NCI-H1048 (cell line): ENCODE measurements around the gene NKAIN2.

Experiments
- DNase-seq: peaks from one replicate; lab custom pipeline; 2025; lab: John Stamatoyannopoulos, UW

The NKAIN2 gene

DNA sequence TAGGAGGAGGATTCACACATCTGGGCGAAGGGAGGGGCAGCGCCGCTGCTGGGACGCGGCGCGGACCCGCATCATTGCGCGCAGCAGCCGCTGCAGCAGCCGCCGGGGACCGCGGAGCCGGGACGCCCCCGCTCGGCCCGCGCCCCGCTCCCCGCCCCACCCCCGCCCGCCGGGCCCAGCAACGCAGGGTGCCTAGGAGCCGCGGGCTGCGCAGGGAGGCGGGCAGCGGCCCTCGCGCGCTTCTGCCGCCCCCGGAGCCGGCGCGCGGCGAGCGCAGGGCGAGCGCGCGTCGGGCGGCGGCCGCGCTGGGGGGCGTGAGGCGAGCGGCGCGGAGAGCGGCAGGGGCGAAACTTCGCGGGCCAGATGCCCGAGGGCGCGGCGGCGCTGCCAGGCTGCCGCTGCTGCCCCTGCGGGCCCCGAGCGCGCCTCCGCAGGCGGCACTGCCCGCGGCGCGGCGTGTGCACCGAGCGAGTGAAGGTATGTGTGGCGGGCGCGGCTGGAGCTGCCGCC is at the start of gene NKAIN2:
TSS of gene NKAIN2 (plus strand) at position 362 of the 510 bp plus-strand sequence.
- no peak for DNase-seq

DNA sequence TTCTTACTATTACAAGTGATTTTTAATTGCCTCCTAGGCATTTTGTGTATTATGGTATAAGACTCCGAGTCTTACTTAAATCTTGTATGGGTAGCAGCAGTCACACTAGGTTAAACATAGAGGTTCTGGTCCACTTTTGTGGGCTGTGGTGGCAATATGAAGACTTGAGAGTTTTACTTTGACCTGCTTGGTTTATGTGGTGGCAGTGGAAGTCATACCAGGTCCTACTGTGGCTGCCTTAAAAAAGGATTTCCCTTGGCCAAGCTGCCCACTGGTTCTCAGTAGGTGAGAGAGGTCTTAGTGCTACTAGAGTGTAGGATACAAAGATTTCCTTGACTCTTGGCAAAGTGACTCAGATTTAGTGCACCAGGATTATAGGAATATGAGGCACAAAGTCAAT is 44.2 kb upstream of the NKAIN2 start:
- DNase-seq = no peak

DNA sequence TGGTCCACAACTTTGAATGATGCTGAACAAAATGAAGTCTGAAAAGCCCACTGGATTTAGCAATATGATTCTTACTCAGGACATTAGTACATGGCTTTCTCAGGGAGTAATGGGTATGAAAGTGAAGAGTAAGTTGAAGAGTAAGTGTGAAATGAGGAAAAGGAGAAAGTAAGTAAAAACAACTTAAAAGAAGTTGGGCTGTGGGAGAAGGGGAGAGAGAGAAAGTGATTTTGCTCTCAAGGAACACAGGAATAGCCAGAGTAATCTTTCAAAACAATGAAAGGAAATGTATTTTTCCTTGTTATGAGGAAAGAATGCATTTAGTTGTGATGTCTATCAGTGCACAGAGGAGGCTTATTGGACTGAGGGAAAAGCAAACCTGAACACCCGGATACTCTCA is 39.8 kb upstream of the NKAIN2 start:
- DNase-seq = no peak

DNA sequence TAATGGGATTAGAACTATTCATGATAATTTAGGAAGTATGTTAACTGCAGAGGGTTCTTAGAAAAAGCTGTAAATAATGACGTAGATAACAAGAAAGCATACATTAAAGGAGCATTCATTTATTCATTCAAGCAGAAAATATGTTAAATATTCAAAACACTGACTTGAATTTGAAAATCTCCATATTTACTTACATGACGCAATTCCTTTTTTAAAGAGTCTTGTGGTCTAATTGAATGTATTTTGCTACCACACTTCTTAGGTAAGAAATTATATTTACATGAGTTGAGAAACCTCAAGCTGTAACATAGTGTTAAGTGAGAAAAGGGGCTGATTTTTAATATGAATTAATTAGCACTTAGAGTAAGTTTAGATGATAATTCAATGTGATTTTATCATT is 38.9 kb upstream of the NKAIN2 start:
- no peak for DNase-seq

DNA sequence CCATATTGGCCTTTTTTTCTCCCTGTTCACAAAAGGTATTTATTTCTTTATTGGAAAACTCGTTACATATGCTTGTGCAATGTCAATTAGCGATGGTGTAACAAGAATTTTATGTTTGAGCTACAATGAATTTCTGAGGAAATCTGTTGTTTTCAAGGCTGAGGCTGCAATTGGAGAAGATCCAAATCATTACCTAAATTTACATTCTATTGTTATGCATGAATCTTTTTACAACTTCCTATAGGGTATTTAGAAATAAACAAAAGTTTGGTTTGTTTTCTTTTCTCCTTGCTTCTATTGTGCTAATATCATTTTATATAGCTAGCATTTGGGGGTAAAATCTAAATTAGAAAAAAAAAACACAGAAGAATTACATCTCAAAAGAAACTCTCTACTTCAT is 34.7 kb upstream of the NKAIN2 start:
- DNase-seq = no peak

DNA sequence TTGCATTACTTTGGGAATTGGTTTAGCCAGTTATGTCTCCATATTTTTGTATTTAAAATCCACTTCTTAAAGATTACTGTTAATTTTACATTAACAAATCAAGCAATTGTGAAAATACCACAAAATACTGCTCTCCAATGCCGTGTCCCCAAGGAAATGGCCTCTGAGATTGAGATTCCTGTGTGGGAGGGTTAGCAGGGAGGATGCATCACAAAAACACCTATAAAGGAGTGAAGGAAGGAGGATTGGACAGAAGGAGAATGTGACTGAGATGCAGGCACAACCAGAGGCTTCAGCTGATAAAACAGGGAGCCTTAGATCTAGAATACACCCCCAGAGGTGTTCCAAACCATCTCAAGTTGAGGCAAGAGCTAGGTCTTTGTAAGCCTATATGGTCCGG is 34.2 kb upstream of the NKAIN2 start:
- DNase-seq = no peak

DNA sequence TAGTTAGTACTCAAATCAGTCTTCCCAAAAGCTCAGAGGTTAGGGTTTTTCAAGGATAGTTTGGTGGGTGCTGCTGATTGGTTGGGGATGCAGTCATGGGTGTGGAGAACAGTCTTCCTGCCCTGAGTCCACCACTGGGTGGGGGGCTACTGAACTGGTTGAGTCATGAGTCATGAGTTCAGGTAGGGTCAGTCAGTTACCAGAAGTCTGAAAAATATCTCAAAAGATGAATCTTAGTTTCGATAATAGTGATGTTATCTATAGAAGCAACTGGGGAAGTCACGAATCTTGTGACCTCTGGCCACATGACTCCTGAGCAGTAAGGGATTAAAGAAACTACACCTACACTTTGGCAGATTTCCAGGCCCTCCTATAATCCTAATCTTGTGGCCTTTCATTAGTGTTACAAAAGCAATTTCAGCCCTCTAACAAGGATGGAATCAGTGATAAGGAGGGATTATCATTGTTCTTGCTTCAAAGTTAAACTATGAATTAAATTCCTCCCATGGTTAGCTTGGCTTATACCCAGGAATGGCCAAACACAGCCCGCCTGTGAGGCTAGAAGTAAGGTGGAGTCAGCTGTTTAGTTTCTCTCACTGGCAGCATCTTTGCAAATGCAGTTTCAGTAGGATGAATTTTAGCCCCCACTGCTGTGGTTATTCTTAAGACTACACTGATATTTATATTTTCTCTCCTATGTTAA is 33.3 kb upstream of the NKAIN2 start:
- DNase-seq = no peak

DNA sequence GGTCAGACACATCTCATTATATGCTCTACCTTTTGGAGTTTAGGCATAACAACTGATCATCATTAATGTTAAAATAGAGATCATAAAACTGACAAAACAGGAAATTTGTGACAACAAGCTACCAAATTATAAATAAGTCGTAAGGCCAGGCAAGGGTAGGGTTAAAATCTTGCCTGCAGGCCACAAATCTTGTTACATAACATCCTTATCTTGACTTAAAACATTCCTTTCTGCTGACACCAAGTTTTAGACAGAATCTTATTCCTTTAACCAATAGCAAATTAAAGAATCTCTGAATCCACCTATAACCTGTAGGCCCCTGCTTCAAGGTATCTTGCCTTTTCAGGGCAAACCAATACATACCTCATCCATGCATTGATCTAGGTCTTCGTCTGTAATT is 32.5 kb upstream of the NKAIN2 start:
- no peak for DNase-seq

DNA sequence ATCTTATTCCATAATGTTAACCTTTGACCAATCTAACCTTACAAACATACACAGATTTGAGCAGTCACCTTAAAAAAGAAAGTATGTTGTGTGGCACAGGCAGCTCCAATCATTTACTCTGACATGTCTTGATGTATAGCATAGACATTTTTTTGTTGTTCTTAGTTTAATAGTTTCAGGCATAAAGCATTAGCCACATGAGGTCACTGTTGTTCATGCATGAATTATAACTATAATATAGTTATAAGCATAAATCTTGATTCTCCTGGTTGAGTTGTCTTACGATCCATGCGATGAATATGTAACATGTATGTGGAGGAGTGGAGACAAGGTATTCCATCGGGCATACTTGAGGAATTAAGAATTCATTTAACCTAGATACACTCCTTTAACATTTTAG is 26.1 kb upstream of the NKAIN2 start:
- no peak for DNase-seq

DNA sequence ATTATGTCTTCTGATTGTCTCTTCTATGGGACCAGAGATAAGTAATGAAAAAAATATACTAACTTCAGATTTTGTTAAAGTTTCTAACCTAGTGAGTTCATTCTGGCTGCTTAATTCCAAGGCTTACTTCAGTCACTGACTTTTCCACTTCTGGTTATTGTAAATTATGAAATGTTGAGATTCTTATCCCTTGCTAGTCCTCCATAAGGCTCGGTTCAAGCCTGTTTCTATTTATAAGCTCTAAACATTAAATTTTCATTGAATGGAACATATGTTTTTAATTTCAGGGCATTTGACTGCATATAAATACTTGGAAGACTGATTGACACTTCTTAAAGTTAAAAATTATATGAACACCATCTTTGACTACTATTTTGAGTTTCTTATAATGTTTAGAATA is 23.6 kb upstream of the NKAIN2 start:
- no peak for DNase-seq

DNA sequence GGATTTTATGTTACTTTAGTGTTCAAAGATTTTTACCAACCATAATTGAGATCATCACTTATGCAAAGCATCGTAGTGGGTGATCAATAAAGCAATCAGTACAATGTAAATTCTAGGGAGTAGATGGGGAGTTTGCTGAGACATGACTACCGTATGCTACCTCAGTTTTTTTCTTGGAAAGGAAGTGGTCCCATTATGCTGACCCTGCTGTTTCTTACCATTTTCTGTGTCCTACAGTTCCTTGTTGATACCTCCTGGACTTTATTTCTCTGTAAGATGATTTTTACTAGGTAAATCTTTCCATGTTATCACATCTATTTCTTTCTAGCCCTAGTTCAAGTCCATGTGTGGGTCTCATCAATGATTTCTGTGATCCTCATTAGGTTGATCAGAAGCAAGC is 19.3 kb upstream of the NKAIN2 start:
- DNase-seq = no peak

DNA sequence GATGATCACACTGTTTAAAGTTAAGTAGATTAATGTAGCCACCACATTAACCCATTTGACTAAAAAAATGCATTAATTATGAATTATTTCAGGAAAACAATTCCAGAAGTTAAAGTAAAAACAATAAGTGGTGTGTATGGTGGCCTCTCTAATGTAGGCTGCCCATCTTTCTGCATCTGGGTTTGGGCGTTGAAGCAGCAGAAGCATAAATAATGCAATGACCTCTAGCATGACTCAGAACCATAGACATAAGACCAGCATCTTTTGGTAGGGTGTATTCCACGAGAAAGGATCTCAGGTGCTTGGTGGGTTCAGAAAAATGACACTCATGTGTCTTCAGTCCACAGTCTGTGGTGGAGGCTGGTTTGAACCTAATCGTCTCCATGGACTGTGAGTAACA is 18.6 kb upstream of the NKAIN2 start:
- no peak for DNase-seq

DNA sequence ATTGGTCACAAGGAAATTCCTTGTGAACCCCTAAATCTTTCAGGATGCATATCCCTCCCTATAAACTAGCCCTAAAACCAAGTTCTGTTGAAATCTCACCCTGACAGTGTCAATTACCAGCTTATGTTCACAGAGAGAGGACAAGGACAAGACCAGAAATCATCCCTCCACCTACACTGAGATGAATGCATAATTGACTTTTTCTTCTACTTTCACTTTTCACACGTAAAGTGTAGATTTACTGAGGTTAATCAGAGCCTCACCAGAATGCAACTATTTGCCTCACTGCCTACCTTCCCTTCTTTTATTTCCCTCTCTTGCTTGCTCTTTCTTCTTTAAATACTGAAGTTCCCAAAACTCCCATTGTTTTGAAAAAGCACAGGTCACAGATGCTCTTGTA is 15.3 kb upstream of the NKAIN2 start:
- DNase-seq = no peak

DNA sequence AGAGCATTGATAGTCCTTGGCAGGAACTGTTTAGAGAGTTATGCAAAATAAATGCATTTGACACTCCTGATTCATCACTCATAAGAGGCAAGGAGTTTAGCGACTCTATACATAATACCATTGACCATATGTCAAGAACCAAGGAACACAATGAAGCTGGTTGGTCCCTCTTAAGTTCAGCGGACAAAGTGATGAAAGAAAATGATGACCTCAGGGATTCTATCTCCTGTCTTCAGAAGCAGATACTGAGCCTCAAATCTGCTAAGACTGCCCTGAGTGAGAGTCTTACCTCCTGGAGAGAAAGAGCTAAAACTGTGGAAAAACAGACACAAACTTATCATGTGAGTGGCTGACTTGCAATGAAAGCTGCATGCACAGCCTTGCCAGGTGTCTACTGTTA is 9.5 kb upstream of the NKAIN2 start:
- no peak for DNase-seq

DNA sequence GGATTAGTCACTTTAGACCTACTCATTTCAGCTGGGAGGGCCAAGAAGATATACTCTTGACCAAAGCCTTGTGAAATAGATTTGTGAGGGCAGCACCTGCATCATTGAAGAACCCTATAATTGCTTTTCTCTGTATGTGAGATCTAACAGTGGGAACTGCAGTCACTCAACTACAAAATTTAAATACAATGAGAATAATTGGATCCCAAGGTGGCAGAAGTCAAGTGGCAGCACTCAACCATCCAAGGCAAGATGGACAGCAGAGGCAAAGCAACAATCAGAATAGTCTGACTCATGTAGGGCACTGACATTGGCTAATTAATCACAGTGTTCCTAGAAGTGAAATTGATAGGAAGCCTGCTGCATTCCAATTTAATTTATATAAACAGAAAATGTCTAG is 8.9 kb upstream of the NKAIN2 start:
- no peak for DNase-seq

DNA sequence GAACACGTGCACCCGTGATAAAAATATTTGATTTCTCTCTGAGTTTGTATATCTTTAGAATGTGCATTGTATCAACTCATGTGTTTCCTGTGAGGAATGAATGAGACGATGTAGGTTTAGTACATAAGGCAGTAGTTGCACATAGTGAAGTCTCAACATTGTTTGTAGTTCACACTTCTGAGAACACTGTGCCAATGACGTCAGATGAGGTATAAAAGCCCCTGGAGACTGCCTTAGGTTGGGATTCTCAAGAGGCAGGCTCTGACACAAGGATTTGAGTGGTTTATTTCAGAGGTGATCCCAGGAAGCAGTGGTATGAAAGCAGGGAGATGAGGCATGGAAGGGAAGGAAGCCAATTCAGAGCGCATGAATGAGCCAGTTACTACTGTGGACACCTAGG is 2.6 kb upstream of the NKAIN2 start:
- no peak for DNase-seq

DNA sequence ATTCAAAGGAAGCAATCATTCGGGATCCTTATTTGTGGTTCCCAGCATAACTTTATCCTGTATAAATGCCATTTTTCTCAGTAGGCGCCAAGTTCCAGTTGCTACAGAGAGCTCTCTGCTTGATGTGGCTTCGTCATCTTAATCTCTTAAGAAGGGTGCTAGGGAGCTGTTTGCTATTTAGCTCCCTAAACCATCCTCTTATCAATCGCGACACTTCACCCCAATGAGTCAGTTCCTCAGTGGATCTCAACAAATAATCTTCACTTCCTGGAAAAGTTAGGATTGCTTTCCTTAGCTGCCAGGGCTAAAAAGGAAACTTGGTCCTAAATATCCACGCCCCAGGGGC is 1.3 kb upstream of the NKAIN2 start:
- DNase-seq = no peak

DNA sequence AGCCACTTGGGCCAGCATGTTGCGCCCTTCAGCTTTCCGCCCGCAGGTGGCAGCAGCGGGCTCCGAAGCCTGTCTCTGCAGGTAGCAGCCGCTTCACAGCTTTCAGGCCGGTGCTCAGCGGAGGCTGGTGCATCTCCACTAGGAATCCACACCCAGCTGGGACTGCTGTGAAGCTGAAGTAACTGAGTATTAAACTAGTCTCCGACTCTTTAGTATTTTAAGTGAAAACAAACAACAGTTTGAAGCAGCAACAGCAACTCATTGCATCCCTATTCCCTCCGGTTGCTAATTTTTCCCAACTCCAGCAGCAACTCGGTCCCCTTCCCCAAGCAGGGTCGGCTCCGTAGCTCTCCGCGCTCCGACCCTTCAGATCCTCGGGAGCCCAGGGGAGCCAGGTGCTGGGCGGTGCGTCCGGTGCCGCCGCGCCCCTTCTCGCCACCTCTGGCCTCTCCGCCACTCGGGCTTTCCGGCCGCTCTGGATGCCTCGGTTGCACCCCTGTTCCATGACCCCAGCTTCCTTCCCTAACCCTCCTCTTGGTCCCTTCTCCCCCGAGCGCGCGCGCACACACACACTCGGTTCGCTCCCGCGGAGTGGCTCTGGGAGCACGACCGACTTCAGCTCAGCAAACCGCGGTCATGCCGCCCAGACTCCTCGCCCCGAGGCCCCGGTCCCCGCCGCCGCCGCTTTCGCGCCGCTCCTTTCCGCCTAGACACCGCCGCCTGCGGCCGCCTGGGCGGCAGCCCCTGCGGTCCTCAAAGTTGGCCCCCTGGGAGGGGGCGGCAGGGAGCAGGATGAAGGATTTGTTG is 765 bp upstream of the NKAIN2 start:
- DNase-seq = peak; percentile 78

DNA sequence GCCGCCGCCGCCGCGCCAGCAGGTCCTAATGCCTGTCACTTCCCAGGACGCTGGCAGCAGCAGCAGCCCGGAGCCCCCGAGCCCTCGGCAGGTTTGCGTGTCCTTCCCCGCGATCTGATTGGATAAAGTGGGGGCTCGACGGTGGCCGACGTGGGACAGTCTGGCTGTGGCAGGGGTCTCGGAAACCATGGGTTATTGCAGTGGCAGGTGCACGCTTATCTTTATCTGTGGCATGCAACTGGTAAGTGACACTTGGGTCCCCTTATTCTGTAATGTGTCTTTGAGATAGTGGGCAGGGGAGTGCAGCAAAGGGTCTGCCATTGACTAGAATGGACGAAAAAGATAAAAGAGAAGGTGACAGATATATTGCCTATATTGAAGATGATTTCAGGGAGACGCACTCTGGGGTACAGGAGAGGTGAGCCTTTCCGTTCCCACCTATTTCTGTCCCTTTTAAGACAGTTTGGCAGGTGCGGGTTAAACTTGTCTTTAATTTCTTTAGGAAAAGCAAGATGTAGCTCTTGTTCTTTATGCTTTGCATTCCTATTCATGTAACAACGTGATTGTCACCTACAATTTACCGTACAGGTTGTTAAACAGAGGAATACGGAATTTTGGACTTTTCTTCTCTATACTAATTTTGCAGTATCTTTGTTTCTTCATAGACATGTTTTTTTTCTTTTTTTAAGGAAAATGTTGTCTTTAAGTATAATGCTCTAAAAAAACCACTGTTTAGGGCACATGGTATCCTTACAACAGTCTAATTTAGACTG is 535 bp downstream of the NKAIN2 start:
- DNase-seq = peak; percentile 30

DNA sequence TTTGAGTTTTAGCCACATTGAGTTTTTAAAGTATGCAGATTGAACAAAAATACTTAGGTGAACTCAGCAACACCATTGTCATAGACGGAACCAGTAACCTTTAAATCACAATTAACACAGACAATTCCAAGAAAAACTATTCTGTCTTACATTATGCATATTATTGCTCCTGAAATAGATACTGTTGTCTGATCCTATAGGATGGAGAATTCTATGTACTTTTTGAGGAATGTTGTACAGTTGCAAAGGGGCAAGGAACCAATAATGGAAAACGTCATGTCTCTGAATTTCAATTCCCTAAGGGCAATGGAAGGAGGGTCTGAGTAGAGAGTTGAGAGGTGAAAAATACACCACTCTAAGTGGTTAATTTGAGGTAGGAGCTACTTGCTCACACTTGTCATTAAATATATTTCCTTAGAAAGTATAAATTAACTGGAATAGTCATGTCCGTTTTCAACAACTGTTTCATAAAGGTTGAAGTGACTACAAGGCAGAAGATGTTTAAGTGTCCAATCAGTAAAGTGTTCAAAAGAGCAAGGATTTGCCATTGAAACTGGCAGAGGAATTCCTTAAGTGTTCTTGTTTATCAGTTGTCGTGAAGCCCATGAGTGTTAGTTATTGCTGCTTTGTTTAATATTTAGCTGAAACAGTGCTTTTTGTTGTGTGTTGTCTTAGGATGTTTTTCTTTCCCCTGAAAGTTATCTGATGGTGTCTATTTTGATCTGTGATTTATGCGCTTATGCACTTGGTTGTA is 1.3 kb downstream of the NKAIN2 start:
- DNase-seq = no peak

DNA sequence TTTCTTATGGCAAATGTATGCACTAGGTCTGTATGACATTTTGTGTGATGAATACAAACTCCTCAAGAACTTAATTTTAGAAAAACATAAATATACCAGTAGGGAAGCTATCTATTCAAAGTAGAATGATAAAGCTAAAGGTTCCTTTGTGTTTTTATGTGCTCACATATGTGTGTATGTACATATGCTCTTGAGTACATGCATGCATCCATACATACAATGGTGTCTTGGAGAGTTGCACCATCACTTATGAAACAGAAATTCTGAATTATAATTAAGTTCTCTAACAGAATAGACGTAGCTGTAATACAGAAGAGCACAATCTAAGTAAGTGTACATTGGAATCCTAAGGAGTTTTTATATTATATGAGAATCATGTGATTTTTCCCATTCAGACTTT is 2.3 kb downstream of the NKAIN2 start:
- DNase-seq = no peak

DNA sequence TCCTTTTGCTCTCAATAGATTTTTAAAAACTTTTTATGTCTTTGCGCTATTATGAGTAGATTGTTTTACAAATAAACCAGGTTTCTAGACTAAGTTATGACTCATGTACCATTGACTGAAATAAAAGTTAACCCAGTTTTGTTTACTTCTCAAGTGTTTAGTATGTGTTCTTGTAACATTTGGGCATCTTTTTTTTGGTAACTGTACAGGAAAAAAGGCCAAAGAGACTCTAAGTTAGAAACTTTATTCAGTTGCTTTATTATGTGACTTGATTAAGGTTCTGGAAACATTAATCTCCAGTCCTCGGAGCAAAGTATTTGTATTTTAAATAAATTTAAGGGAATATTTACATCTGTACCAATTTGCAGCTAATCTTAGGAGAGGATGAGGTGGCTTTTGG is 2.9 kb downstream of the NKAIN2 start:
- DNase-seq = no peak
